GM12873 (cell line): ENCODE measurements around the gene HIKESHI.

Experiments used
- TF ChIP-seq, protein P1 (sequence below): IDR thresholded peaks from 2 replicates; pipeline ENCODE4 v1.5.1; 2012; ENCODE audit warnings: low read depth, mild to moderate bottlenecking, moderate library complexity, low read length, control low read depth; ENCODE audit not compliant: insufficient read depth; ENCODE audit errors: missing control alignments

HIKESHI gene

DNA sequence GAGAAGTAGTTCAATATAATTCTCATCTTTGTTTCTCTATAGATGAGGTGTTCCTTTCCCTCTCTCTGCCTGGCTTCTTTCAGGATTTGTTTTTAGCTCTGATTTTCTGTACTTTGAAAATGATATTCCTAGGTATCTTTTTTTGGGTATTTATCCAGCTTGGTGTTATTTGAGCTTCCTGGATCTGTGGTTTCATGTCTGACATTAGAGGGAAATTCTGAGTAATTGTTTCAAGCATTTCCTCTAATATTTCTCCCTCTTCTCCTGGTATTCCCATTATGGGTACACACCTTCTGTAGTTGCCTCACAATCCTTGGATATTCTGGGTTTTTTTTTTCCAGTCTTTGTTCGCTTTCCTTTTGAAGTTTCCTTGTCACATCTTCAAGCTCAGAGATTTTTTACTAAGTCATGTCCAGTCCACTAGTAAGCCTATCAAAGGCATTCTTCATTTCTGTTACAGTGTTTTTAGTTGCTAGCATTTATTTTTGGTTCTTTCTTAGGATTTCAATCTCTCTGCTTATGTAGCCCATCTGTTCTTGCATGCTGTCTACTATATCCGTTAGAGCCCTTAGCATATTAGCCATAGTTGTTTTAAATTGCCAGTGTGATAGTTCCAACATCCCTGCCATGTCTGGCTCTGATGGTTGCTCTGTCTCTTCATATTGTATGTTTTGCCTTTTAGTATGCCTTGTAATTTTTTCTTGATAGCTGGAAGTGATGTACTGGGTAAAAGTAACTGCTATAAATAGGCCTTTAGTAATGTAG is 78.4 kb downstream of the HIKESHI start:
- TF ChIP-seq, protein P1, sequence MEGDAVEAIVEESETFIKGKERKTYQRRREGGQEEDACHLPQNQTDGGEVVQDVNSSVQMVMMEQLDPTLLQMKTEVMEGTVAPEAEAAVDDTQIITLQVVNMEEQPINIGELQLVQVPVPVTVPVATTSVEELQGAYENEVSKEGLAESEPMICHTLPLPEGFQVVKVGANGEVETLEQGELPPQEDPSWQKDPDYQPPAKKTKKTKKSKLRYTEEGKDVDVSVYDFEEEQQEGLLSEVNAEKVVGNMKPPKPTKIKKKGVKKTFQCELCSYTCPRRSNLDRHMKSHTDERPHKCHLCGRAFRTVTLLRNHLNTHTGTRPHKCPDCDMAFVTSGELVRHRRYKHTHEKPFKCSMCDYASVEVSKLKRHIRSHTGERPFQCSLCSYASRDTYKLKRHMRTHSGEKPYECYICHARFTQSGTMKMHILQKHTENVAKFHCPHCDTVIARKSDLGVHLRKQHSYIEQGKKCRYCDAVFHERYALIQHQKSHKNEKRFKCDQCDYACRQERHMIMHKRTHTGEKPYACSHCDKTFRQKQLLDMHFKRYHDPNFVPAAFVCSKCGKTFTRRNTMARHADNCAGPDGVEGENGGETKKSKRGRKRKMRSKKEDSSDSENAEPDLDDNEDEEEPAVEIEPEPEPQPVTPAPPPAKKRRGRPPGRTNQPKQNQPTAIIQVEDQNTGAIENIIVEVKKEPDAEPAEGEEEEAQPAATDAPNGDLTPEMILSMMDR, result no peak

DNA sequence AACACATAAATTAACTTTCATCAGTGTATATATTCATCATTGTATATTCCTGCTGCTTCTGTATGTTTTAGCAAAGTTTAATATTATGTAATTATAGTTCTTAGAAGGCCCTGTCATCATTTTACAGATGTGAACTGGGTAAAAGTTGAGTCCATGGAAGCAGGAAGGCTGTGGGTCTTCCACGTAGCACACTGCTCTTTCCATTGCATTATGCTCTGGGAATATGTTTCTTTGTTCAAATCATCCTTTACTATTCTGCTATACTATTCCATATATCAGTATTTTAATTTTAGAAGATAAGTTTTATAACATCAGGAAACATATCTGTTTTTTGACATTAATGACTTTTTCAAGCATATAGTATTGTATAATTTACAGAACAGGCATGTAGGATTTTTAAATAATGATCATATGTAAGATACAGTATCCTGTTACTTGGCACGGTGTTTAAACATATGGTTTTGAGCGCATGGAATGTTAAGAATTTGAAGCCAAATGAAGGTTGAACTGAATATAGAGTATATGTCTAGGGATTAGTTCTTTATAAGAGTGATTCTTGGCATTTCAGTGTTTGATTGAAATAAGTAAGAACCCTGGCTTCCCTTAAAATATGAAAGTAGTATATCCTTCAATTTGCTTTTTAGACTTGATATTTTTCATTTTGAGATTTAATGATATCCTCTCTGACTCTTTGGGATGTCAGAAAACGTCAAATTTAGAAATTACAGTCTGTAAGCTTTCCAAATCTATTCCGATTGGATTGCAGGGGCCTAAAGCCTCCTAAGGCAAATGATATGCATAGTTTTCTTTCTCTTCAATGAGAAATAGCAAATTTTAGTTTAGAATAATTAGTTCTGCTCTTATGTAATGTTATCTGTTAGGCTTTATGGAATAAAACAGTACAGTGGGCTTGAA is 81.3 kb downstream of the HIKESHI start:
- TF ChIP-seq, protein P1, result no peak

DNA sequence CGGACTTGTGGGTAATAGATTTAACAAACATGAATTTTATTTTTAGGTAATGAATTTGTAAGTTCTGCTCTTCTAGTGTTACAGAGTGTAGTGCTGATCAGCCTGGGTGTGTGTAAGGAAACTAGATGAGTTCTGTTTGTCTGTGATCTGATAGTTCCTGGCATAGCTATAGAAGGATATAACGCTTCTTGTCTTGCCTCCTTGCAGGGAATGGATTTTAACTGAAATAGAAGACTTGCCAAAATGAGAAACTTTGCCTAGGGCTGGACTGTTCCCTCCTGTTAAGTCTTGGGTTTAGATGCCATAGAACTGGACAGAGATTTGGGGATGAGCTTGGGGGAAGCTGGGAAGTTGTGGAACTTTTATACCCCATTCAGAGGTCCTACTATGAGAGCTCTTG is 84.2 kb downstream of the HIKESHI start:
- TF ChIP-seq, protein P1, result no peak

DNA sequence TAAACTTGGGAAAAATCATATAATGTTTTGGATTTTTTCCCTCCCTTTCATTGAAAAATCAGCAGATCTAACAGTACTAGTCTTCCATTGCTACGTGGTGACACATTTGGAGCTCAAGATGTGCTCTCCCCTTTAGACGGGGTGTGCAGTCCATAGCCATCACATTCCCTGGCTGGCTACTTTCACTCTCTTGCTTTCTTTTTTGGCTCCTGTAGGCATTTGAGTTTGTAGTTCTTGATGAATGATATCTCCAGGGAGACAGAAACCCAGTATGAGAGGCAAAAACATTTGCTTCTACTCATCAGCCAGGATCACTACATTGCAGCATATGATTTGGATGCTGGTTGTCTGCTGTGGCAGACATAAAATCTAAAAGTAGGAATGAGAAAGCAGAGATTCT is 84.7 kb downstream of the HIKESHI start:
- TF ChIP-seq, protein P1, result no peak

DNA sequence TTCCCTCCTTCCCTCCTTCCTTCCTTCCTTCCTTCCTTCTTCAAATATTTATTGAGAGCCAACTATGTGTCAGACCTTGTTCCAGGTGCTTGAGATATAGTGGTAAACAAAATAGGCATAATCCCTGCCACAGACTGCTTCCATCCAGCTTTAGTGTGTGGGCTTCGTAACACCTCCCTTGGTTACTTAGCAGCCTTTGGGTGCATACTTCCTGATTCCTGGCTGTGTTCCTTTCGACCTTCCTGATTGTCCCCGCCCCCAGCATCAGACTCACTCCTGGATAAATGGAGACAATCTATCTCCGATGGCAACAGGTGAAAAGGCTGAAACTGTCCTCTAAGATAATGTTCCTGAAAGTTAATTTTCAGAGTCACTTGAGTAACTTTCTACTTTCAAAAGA is 86.2 kb downstream of the HIKESHI start:
- TF ChIP-seq, protein P1, result no peak

DNA sequence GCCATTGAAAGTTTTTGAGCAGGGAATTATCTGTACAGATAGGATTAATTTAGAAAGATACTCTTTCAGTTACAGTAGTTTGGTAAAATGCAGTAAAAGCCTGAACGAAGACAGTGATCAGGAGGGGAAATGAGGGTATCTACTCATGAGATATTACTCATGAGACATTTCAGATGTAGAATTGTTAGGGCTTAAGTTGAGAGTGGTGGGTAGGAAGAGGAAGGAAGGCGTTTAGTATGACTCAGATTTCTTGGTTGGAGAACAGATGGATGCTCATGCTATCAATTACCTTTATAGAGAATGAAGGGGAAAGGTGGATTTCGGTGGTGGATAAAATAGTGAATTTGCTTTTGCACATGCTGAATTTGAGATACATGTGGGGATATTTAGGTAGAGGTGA is 88.4 kb downstream of the HIKESHI start:
- TF ChIP-seq, protein P1, result no peak

DNA sequence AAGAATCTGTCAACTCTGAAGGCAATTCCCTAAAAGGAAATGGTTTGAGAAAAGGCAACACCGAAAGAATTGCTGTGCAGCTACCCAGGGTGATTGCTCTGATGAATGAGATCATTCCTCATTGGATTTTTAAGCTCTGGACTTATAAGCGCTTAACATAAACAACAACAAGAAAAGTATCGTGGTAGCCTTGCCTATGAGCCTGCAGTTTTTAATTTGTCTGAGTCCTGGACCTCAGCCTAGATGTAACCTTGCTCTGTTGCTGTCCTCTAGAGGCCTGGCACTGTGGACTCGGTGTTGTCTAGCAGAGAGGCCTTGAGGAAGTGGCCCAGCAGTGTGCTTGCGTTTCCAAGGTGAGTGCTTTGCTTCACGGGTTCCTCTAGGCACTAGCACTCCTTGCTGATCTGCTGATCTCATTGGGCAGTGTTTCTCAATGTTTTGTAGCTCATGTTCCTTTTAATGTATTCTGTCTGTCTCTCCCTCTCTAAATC is 93.1 kb downstream of the HIKESHI start:
- TF ChIP-seq, protein P1, result no peak
